DMS 273 treated with DMSO at 0.1 percent for 48 hours (cell line): ENCODE results near the gene SNRPF.
"Not testable (repeated sequence)": the region's sequence is repeated elsewhere in the genome, so short reads cannot be mapped to it uniquely, and the experiment has no call there.

Experiments
- DNase-seq: peaks from one replicate; lab custom pipeline; 2025; lab: John Stamatoyannopoulos, UW

SNRPF gene

DNA sequence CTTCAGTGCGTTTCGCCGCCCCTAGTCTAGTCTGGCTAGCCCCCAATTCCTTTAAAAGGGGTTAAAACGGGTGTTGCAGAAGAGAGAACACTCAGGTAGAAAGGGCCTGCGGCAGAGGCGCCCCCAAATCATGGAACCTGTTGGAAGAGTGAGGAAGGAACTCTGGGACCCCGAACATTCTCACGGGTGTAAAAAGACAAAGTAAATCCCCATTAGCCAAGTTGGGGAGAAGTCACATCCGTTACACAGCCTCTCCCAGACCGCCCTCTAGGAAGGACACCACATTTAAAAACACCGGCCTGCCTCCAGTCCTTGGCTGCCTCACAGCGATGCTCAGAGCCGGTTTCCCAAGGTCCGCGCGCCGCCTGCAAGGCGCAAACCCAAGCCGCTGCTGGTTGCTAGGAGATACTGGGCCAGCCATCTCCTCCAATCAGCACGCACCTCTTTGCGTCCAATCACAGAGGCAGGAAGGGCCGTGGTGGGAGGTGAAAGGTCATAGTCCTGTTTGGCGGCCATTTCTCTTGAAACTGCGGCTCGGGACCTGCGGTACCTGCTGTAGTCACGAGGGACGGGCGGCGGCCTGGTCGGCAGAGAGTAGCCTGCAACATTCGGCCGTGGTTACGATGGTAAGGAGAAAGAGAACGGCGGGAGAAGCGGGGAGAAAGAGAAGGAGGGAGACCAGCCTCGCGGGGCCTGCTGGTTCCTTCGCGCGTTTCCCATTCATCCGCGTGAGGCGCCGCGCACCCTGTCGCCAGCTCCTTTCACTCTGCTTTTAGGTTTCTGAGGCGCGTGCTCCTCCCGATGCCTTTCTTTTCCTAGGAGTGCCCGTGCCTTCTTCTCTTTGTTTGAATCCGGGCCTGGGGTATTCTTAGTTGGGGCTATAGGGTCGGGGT is at the start of gene SNRPF:
SNRPF (plus strand) TSS at position 502 of the 893 bp plus-strand sequence; CDS start at position 624, 122 bp downstream.
- DNase-seq: peak; percentile 78

DNA sequence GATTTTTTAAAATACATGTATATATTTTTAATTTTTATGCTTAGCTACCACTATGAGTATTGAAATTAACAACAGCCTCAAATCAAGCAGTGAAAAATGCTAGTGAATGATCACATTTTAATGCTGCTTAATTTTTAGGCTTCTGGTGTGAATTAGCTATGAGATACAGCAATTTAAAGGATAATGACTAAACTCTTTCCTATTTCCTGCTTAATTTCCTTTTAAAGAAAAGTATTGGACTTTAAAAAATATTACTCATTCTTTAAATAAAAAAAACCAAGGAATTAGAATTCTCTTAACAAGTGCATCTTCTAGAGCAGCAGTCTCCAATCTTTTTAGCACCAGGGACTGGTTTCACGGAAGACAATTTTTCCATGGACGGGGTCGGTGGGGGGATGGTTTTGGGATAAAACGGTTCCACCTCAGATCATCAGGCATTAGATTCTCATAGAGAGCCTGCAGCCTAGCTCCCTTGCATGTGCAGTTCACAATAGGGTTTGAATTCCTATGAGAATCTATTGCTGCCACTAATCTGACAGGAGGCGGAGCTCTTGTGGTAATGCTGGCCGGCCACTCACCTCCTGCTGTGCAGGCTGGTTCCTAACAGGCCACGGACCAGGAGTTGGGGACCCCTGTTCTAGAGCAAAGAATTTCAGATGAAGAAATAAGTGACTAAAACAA is 49.6 kb upstream of the SNRPF start:
- DNase-seq: no peak

GRCh38 chr12:95810411-95810810 is 48.3 kb upstream of the SNRPF start:
- DNase-seq: no peak

DNA sequence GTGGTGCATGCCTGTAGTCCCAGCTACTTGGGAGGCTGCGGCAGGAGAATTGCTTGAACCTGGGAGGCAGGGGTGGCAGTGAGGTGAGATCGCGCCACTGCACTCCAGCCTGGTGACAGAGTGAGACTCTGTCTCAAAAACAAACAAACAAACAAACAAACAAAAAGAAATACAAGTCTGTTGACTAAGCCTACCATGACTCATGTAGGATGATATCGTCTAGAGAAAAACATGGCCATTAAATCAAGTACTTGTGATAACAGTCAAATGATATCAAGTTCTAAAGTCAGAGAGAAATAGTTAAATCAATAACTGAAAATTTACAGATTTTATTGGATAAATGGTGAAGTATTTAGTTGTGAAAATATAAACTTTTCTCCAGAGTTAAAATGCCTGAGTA is 46.6 kb upstream of the SNRPF start:
- DNase-seq: not testable (repeated sequence)

- no peak for DNase-seq
These were observed 43.0 kb upstream of the SNRPF start for GRCh38 chr12:95815632-95816212.

DNA sequence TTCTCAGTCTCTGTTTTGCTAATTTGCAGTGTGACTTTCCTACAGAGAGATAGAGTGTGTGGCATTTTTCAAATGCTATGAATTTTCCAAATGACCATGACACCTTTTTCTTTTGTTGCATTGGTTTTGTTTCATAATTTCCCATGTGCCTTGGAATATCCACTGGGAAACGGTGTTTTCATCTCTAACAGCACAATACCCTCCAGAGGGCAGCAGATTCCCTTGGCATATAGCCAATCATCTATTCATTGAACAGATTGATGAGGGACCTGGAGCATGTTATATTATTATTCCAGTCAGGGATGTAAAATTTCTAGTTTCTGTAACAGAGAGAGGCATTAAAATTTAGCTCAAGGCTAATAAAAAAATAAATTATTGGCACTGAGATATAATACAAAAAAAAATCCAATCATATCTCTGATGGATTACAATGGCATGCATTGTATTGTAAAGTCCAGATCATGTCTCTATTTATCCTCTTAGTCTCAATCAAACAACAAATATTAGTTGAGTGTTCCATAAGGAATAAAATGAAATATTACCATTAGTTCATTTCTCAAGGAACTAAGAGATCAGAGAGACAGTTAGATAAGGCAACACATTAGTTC is 38.6 kb upstream of the SNRPF start:
- DNase-seq: no peak

- no peak for DNase-seq
These were observed 29.4 kb upstream of the SNRPF start for GRCh38 chr12:95829395-95829794.

DNA sequence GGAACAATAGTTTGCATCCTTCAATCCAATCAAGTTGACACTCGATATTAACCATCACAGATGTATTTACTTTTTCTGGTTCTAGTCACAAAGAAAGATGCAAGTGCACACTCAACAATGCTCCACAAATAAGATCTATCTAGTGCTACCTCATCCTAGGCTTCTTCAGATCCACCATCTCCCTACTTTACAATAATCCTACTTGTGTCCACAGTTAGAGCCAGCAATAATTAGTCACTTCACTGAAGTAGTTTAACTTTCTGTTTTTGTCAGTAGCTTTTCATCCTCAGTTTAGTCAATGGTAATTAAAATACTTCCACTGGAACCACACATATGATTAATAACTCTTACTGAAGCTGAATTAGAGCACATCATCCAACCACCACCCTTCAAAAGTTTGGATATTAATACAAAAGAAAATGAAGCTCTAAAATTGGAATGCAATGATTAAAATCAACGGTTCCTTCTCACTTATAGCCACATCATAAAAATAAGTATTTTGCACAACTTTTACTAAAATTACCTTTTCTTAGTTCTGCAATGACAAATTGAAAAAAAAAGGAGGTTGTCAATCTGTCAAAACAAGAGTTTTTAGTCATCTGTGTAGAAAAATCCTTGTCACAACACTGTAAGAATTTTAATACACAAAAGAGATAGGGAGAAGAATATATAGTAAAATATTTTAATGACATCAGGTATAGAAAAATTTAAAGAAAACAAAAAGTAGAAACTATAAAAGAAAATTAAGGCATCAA is 28.2 kb upstream of the SNRPF start:
- DNase-seq: no peak

GRCh38 chr12:95834572-95834971 is 24.2 kb upstream of the SNRPF start:
- DNase-seq: no peak

GRCh38 chr12:95836185-95836609 is 22.6 kb upstream of the SNRPF start:
- DNase-seq: no peak

DNA sequence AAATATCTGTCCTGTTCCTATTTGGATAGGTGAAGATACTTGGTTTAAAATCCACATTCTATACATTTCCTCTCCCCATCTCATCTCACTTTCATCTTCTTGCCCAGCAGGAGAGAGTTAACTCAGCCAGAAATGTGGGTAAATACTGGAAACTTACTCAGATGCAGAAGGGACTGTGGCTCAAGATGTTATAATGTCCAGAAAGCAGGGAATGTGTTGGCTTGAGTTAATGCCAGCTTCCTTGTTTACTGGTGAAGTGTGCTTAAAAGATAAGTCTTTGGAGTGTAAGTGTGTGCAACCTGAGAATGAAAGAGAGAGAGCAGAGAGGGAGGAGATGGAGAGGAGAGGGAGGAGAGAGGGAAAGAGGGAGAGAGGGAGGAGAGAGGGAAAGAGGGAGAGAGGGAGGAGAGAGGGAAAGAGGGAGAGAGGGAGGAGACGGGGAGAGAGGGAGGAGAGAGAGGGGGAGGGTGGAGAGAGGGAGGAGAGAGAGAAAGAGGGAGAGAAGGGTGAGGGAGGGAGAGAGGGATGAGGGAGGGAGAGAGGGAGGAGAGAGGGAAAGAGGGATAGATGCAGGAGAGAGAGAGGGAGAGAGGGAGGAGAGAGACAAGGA is 22.0 kb upstream of the SNRPF start:
- DNase-seq: no peak

GRCh38 chr12:95837240-95838038 is 21.3 kb upstream of the SNRPF start:
- no peak for DNase-seq

GRCh38 chr12:95838125-95838524 is 20.6 kb upstream of the SNRPF start:
- no peak for DNase-seq

DNA sequence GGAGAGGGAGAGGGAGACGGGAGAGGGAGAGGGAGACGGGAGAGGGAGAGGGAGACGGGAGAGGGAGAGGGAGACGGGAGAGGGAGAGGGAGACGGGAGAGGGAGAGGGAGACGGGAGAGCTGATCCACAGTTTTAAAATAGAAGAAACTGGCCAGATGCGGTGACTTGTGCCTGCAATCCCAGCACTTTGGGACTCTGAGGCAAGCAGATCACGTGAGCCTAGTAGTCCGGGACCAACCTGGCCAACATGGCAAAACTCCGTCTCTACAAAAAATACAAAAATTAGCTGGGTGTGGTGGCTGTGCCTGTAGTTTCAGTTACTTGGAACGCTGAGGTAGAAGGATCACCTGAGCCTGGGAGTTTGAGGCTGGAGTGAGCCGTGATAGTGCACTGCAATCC is 16.3 kb upstream of the SNRPF start:
- DNase-seq: not testable (repeated sequence)

DNA sequence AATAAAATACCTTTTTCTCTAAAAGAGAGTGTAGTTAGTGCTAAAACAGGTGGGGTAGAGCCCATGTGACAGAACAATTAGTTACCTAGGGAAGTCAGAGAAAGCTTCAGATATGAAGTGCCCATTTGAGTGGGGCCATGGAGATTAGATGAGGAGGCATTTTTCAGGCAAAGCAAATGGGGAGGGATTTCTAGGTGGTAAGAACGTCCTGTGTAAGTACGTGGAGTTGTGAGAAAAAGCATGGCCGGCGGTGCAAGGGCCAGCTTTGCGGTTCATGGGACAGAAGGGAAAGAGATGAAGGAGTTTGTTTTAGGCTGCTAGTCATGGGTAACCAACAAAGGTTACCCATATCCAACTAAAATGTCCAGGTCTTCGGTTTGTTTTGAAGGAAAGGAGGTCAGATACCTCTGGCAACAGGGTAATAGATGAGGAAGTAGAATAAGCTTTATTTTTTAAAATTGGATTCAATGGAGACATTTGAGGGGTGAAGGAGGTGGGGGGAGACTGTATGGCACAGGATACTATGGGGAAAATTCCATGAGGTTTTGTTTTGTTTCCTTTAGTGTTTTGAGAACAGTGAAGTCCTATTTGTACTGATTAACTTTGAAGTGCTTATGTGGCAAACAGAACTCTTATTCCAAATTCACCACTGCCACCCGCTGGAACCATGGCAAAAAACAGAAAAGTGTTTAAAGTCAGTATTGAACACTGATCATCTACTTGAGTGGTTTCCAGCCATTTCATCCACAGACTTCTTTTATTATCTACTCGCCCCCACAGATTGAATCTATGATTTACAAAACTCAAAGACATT is 10.0 kb upstream of the SNRPF start:
- DNase-seq: no peak

DNA sequence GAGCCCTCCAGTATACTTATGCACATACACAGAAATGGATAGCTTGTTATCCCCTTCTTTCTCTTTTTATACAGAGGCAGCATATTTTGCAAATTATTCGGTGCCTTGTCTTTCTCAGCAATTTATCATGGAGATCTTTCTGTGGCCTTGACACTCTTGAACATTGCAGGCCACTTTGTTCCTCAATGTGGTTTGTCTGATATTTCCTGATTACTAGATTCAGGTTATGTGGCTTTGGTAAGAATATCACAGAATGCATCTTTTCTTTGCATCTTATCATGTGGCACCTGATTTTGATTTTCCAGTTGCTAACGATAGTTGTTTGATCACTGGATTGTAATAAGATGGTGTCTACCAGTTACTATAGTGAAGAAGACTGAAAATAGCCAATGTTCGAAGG is 7.1 kb upstream of the SNRPF start:
- no peak for DNase-seq

GRCh38 chr12:95852133-95852532 is 6.6 kb upstream of the SNRPF start:
- DNase-seq: no peak

- no peak for DNase-seq
These were observed 1.6 kb upstream of the SNRPF start for GRCh38 chr12:95857156-95857555.

DNA sequence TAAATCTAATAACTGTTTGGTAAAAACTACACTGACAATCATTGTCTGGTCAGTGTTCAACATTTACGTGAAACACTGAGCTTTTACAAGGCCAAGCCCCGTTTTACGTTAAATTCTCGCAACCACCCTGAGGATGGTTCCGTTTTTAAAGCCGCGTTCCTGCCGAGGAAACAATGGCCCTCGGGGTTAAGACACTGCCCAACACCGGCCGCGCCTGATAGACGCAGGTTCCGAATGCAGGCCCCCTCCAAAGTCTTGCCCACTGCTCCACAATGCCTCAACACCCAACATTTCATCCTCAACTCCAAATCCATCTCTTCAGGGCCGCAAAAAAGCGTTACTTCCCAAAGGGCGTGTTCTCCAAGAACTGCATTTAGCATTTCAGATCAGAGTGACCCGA is 953 bp upstream of the SNRPF start:
- no peak for DNase-seq
